Neural progenitor cell (in vitro differentiated cells): ENCODE data around the gene PROS1. TPM values are rescaled to one million over a fixed set of nuclear protein-coding genes. Genes with fewer than 3 reads are reported as not detected.

Experiments used
- DNase-seq: peaks from one replicate; pipeline ENCODE4 v3.0.0-alpha.2; 2016; ENCODE audit warnings: low spot score
- H2AFZ ChIP-seq: fragments of 200-600 bp; sonication (generic); replicated peaks from 2 replicates; pipeline ENCODE4 v1.6.1; 2016; ENCODE audit warnings: antibody characterized with exemption
- H3F3A ChIP-seq: fragments of 200-600 bp; sonication (generic); 2 replicates; pipeline ENCODE4 v1.6.1; 2016; ENCODE audit warnings: antibody characterized with exemption, low read depth
- H3K27ac ChIP-seq: fragments of 200-600 bp; sonication (generic); 2 replicates; pipeline ENCODE4 v1.5.1; 2016; ENCODE audit warnings: mild to moderate bottlenecking
- H3K27me3 ChIP-seq: fragments of 200-600 bp; sonication (generic); 2 replicates; pipeline ENCODE4 v1.6.1; 2016; ENCODE audit warnings: mild to moderate bottlenecking, moderate library complexity
- H3K36me3 ChIP-seq: fragments of 200-600 bp; sonication (generic); 2 replicates; pipeline ENCODE4 v1.5.1; 2016
- H3K4me1 ChIP-seq: fragments of 200-600 bp; sonication (generic); 2 replicates; pipeline ENCODE4 v1.6.1; 2016; ENCODE audit warnings: mixed run types
- H3K4me2 ChIP-seq: fragments of 200-600 bp; sonication (generic); 2 replicates; pipeline ENCODE4 v1.6.1; 2016
- H3K4me3 ChIP-seq: fragments of 200-600 bp; sonication (generic); 2 replicates; pipeline ENCODE4 v1.5.1; 2016
- H3K79me2 ChIP-seq: fragments of 200-600 bp; sonication (generic); 2 replicates; pipeline ENCODE4 v1.6.1; 2016; ENCODE audit warnings: low read depth
- H3K9ac ChIP-seq: fragments of 200-600 bp; sonication (generic); 2 replicates; pipeline ENCODE4 v1.6.1; 2016
- H3K9me3 ChIP-seq: fragments of 200-600 bp; sonication (generic); 2 replicates; pipeline ENCODE4 v1.5.1; 2016; ENCODE audit warnings: low read depth
- H4K20me1 ChIP-seq: fragments of 200-600 bp; sonication (generic); 2 replicates; pipeline ENCODE4 v1.6.1; 2016; ENCODE audit warnings: low read depth
- H3K27ac Mint-ChIP-seq: 3 replicates; pipeline ENCODE4 v1.8.0; 2021; ENCODE audit warnings: mixed read lengths
- H3K27me3 Mint-ChIP-seq: 2 replicates; pipeline ENCODE4 v1.8.0; 2022; ENCODE audit warnings: low read depth, mild to moderate bottlenecking, inconsistent platforms, moderate library complexity, mixed read lengths; ENCODE audit not compliant: insufficient read depth
- H3K36me3 Mint-ChIP-seq: 3 replicates; pipeline ENCODE4 v1.8.0; 2021; ENCODE audit warnings: mixed read lengths
- H3K4me1 Mint-ChIP-seq: 3 replicates; pipeline ENCODE4 v1.8.0; 2021; ENCODE audit warnings: mixed read lengths
- H3K4me3 Mint-ChIP-seq: 3 replicates; pipeline ENCODE4 v1.8.0; 2021; ENCODE audit warnings: mild to moderate bottlenecking, moderate library complexity, mixed read lengths
- H3K9me3 Mint-ChIP-seq: 3 replicates; pipeline ENCODE4 v1.8.0; 2020; ENCODE audit warnings: mixed read lengths
- EZH2 ChIP-seq: fragments of 200-600 bp; sonication (generic); IDR thresholded peaks from 2 replicates; pipeline ENCODE4 v1.6.1; 2017; ENCODE audit warnings: antibody characterized with exemption, mild to moderate bottlenecking, moderate library complexity
- EZH2phosphoT487 ChIP-seq: fragments of 200-600 bp; sonication (generic); IDR thresholded peaks from 2 replicates; pipeline ENCODE4 v1.6.1; 2017; ENCODE audit warnings: antibody characterized with exemption
- total RNA-seq: library from RNA; depleted of rRNA; stranded (reverse); fragments of >200 nt; gene quantifications from 2 replicates; pipeline ENCODE4 v1.2.3, GENCODE V29; 2015; ENCODE audit warnings: low replicate concordance
- TF ChIP-seq, protein P1 (sequence below): fragments of 200-600 bp; sonication (generic); IDR thresholded peaks from 2 replicates; pipeline ENCODE4 v1.5.1; 2017; ENCODE audit warnings: antibody characterized with exemption, mild to moderate bottlenecking

The PROS1 gene
- total RNA-seq, 1 donor from 2014 or later = 18.5 TPM

DNA sequence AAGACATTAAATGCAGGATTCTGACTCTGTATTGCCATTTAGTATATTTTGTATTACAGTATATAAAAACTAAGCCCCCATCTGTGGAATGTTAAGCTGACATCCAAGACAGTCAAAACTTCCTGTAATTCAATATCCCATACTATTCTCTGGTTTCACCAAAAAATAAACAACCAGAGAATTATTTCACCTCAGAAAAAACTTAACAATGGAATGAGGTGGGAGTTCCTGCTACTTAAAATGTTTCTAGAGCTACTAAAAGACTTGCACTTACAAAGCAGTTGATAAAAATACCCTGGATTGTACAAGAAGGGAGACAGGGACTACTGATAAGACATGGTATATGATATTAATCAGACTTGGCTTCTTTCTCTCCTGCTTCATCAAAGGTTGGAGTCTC, 14.6 kb upstream of the PROS1 start:
- H3K4me3 Mint-ChIP-seq = no peak overlapping the region
- no peaks in the 10 kb centered on the region for H3K27me3 ChIP-seq
- no peaks in the 10 kb centered on the region for H3K4me1 ChIP-seq
- H3K9me3 Mint-ChIP-seq = no peaks in the 10 kb centered on the region
- H3K36me3 ChIP-seq = no peaks in the 10 kb centered on the region
- H2AFZ ChIP-seq = no peak overlapping the region
- TF ChIP-seq, protein P1, sequence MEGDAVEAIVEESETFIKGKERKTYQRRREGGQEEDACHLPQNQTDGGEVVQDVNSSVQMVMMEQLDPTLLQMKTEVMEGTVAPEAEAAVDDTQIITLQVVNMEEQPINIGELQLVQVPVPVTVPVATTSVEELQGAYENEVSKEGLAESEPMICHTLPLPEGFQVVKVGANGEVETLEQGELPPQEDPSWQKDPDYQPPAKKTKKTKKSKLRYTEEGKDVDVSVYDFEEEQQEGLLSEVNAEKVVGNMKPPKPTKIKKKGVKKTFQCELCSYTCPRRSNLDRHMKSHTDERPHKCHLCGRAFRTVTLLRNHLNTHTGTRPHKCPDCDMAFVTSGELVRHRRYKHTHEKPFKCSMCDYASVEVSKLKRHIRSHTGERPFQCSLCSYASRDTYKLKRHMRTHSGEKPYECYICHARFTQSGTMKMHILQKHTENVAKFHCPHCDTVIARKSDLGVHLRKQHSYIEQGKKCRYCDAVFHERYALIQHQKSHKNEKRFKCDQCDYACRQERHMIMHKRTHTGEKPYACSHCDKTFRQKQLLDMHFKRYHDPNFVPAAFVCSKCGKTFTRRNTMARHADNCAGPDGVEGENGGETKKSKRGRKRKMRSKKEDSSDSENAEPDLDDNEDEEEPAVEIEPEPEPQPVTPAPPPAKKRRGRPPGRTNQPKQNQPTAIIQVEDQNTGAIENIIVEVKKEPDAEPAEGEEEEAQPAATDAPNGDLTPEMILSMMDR = no peak
- no peak for TF ChIP-seq EZH2phosphoT487
- no peaks in the 10 kb centered on the region for H3F3A ChIP-seq
- H3K9ac ChIP-seq = no peak overlapping the region
- no peak overlapping the region for H3K4me2 ChIP-seq
- H3K4me3 ChIP-seq = no peak overlapping the region
- H3K36me3 Mint-ChIP-seq = no peaks in the 10 kb centered on the region
- no peak overlapping the region for H3K27ac ChIP-seq
- DNase-seq = no peak
- H4K20me1 ChIP-seq = peaks cover 6% of the 10 kb centered on the region
- peaks cover 86% of the 10 kb centered on the region for H3K79me2 ChIP-seq
- H3K27me3 Mint-ChIP-seq = no peaks in the 10 kb centered on the region
- H3K4me1 Mint-ChIP-seq = no peaks in the 10 kb centered on the region
- no peak overlapping the region for H3K27ac Mint-ChIP-seq
- no peaks in the 10 kb centered on the region for H3K9me3 ChIP-seq

DNA sequence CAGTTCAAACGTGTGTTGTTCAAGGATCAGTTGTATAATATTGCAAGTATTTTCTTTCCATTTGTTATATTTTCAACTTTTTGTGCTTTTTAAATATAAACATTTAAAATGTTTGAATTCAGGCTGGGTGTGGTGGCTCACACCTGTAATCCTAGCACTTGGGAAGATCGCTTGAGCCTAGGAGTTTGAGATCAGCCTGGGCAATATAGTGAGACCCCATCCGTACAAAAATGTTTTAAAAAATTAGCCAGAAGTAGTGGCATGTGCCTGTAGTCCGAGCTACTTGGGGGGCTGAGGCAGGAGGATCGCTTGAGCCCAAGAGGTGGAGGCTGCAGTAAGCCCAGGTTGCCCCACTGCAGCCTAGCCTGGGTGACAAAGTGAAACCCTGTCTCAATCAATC, 10.9 kb upstream of the PROS1 start:
- Histone ChIP-seq H3F3A (peaks cover 6% of the 10 kb centered on the region), H3K4me2 (no peak overlapping the region), H2AFZ (no peak overlapping the region), H3K36me3 (no peaks in the 10 kb centered on the region), H3K4me3 (no peak overlapping the region), H3K9ac (no peak overlapping the region), H4K20me1 (peaks cover 11% of the 10 kb centered on the region), H3K27me3 (no peaks in the 10 kb centered on the region), H3K79me2 (peaks cover 85% of the 10 kb centered on the region), H3K9me3 (no peaks in the 10 kb centered on the region), H3K4me1 (peaks cover 12% of the 10 kb centered on the region), H3K27ac (no peak overlapping the region)
- H3K9me3 Mint-ChIP-seq = no peaks in the 10 kb centered on the region
- H3K36me3 Mint-ChIP-seq = peaks cover 2% of the 10 kb centered on the region
- TF ChIP-seq, protein P1 = no peak
- no peak for TF ChIP-seq EZH2
- no peak for TF ChIP-seq EZH2phosphoT487
- DNase-seq = no peak
- peaks cover 17% of the 10 kb centered on the region for H3K4me1 Mint-ChIP-seq
- no peak overlapping the region for H3K4me3 Mint-ChIP-seq
- H3K27ac Mint-ChIP-seq = no peak overlapping the region
- no peaks in the 10 kb centered on the region for H3K27me3 Mint-ChIP-seq

DNA sequence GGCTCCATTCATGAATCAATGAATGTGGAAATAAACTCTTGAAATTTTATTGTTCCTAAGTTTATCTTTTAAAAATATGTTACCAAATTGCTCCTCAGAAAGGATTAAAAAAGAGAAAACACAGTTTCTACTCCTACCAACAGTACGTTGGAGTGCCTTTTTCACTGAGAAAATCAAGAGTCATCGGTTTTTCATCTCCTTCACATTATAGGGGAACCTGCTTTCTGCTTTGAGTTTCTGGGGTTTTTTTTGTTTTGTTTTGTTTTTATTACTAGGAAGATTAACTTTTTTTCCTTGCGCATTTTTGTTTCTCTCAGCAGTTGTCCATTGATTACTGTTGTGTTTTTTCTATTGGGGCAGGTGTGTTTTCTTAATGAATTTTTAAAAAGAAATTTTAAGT, 9.7 kb upstream of the PROS1 start:
- Mint-ChIP-seq H3K36me3 (peaks cover 2% of the 10 kb centered on the region), H3K27me3 (no peaks in the 10 kb centered on the region), H3K4me3 (no peak overlapping the region), H3K4me1 (peaks cover 21% of the 10 kb centered on the region), H3K9me3 (no peaks in the 10 kb centered on the region), H3K27ac (no peak overlapping the region)
- Histone ChIP-seq H3K36me3 (no peaks in the 10 kb centered on the region), H3K27me3 (no peaks in the 10 kb centered on the region), H3K79me2 (peaks cover 78% of the 10 kb centered on the region), H3K9me3 (no peaks in the 10 kb centered on the region), H2AFZ (no peak overlapping the region), H3K4me3 (no peak overlapping the region), H3K27ac (no peak overlapping the region), H4K20me1 (peaks cover 8% of the 10 kb centered on the region), H3K4me2 (no peak overlapping the region), H3K9ac (no peak overlapping the region), H3F3A (peaks cover 6% of the 10 kb centered on the region), H3K4me1 (peaks cover 16% of the 10 kb centered on the region)
- TF ChIP-seq EZH2phosphoT487 = no peak
- TF ChIP-seq, protein P1 = no peak
- no peak for TF ChIP-seq EZH2
- no peak for DNase-seq
